ENCODE results near the gene TH. TPM values are rescaled to one million over a fixed set of nuclear protein-coding genes. Genes with fewer than 3 reads are reported as not detected.

TH gene
- total and polyA plus RNA-seq, 2 of the 4 experiments (the other 2 are of a cell fraction), result 0.10 TPM; not detected in 1

GRCh38 chr11:2193099-2193887 lies 21.7 kb upstream of the TH start:
- BruUV-seq (replicated peaks), result no TSS peak
- no peaks in the 10 kb centered on the region for H3K79me1 ChIP-seq (ENCODE audit: low read depth in 1 of 2, low read length in 2 of 2)
- H2BK120ac ChIP-seq (ENCODE audit: low read depth, low read length), result no peak overlapping the region
- no peaks in the 10 kb centered on the region for H3K9me1 ChIP-seq (ENCODE audit: insufficient read depth, low read length)
- dilution Hi-C loops (cut with HindIII; ENCODE audit: low sequenced_read_pairs, unreplicated experiment), result no loop called here
- H4K91ac ChIP-seq (ENCODE audit: insufficient read depth, low read depth, low read length), result no peak overlapping the region
- ATAC-seq (ENCODE audit: low read depth) (no peak), DNase-seq (no peak)
- no peaks in the 10 kb centered on the region for H3K4me1 ChIP-seq (ENCODE audit: control insufficient read depth, insufficient read depth, low read length)
- CTCF ChIA-PET, result interaction anchor here (0.6 kb wide), 2 partner anchors 51 to 338 kb away, joined by 3 read pairs; no protein-coding TSS in a partner anchor
- no peak overlapping the region for H2AK9ac ChIP-seq (replicated peaks; ENCODE audit: low read depth, low read length, poor library complexity)
- H4K5ac ChIP-seq (ENCODE audit: low read depth, low read length), result no peak overlapping the region
- no peak overlapping the region for H4K8ac ChIP-seq (ENCODE audit: low read depth in 2 of 2, low read length in 2 of 2)
- no peak overlapping the region for H3K18ac ChIP-seq (ENCODE audit: low read depth, low read length)
- H3K36me3 ChIP-seq (ENCODE audit: control insufficient read depth, insufficient read depth, low read length), result no peaks in the 10 kb centered on the region
- H3K23ac ChIP-seq (ENCODE audit: low read depth, low read length), result no peak overlapping the region
- H3K27me3 ChIP-seq (ENCODE audit: control insufficient read depth, insufficient read depth, low read length), result peaks cover 34% of the 10 kb centered on the region
- no peak overlapping the region for H3K4me3 ChIP-seq (ENCODE audit: insufficient read depth, low read depth, low read length)
- WGBS, 2 experiments (ENCODE audit: extremely low coverage in 2 of 2, insufficient read length in 1 of 2), result 71% methylated on average over 22 of the region's 26 CpGs; no CpG with 5 or more reads in 1 of the 2 experiments
- no peak overlapping the region for H3K9ac ChIP-seq (ENCODE audit: low read depth, low read length)
- no peak overlapping the region for H3K4ac ChIP-seq (ENCODE audit: low read depth, low read length)
- H2AFZ ChIP-seq (replicated peaks; ENCODE audit: low read length, poor library complexity), result peak overlapping the region; percentile 11
- H2BK20ac ChIP-seq (ENCODE audit: low read depth, low read length), result no peak overlapping the region
- no peak overlapping the region for H3K27ac ChIP-seq (ENCODE audit: insufficient read depth, low read length)
- intact Hi-C loops (cut with micrococcal nuclease), result loop anchor here (10.0 kb wide), 1 partner anchor 702 kb away; no protein-coding TSS in a partner anchor
- no peak overlapping the region for H2AK5ac ChIP-seq (ENCODE audit: low read depth, low read length)
- no peak overlapping the region for H3K14ac ChIP-seq (replicated peaks; ENCODE audit: low read depth, low read length)
- in situ Hi-C loops (cut with MboI; ENCODE audit: low sequenced_read_pairs), result loop anchor here (25.0 kb wide), 1 partner anchor 694 kb away; the partner anchor contains the start of gene CDKN1C
- H3K4me2 ChIP-seq (ENCODE audit: low read depth, low read length), result no peak overlapping the region
- no peaks in the 10 kb centered on the region for H3K9me3 ChIP-seq (ENCODE audit: control insufficient read depth, insufficient read depth, low read length)
- no peak overlapping the region for H3K56ac ChIP-seq (ENCODE audit: extremely low read depth, insufficient read depth, low read length)
- no peak overlapping the region for H2BK15ac ChIP-seq (ENCODE audit: low read depth, low read length)
- no peaks in the 10 kb centered on the region for H4K20me1 ChIP-seq (ENCODE audit: insufficient read depth, low read length)
- H2BK5ac ChIP-seq (ENCODE audit: low read depth, low read length, poor library complexity, severe bottlenecking), result no peak overlapping the region
- POLR2A ChIA-PET (ENCODE audit: unreplicated experiment), result no interaction called here
- no peak for TF ChIP-seq NFE2L2 (IDR thresholded peaks at IDR 0.05; ENCODE audit: low read depth, low read length)
- no peak for TF ChIP-seq BHLHE40 (IDR thresholded peaks at IDR 0.05; ENCODE audit: low read depth, low read length)
- TF ChIP-seq POLR2A (IDR thresholded peaks at IDR 0.05; ENCODE audit: low read depth, low read length), result no peak
- TF ChIP-seq MAFK (IDR thresholded peaks at IDR 0.05; ENCODE audit: low read depth, low read length), result no peak
- TF ChIP-seq RFX5 (IDR thresholded peaks at IDR 0.05; ENCODE audit: low read depth, low read length), result no peak
- TF ChIP-seq SMC3 (IDR thresholded peaks at IDR 0.05; ENCODE audit: low read depth, low read length), result no peak
- TF ChIP-seq CTCF (conservative IDR thresholded peaks at IDR 0.05; ENCODE audit: low read depth, low read length), result no peak
- no peak for TF ChIP-seq RAD21 (IDR thresholded peaks at IDR 0.05; ENCODE audit: low read length)
- TF ChIP-seq MXI1 (IDR thresholded peaks at IDR 0.05; ENCODE audit: borderline replicate concordance, low read depth, low read length), result no peak
- TF ChIP-seq ELK1 (IDR thresholded peaks at IDR 0.05; ENCODE audit: borderline replicate concordance, low read depth, low read length), result no peak
- TF ChIP-seq CEBPB (IDR thresholded peaks at IDR 0.05; ENCODE audit: low read depth, low read length), result no peak
- no peak for TF ChIP-seq RCOR1 (IDR thresholded peaks at IDR 0.05; ENCODE audit: insufficient replicate concordance, low read length)
- TF ChIP-seq MAZ (IDR thresholded peaks at IDR 0.05; ENCODE audit: borderline replicate concordance, low read depth, low read length), result no peak
- TF ChIP-seq FOS (IDR thresholded peaks at IDR 0.05; ENCODE audit: low read depth, low read length), result no peak
- no peak for TF ChIP-seq CHD1 (IDR thresholded peaks at IDR 0.05; ENCODE audit: low read depth, low read length)
